Loucy (cell line): ENCODE data around the gene NXT1.

ENCODE experiments used
- EZH2phosphoT487 ChIP-seq: fragments of 200-600 bp; IDR thresholded peaks from 2 replicates; pipeline ENCODE4 v1.6.1; 2018; ENCODE audit warnings: antibody characterized with exemption, mild to moderate bottlenecking, moderate library complexity, borderline replicate concordance
- TF ChIP-seq, protein P1 (sequence below): fragments of 200-600 bp; sonication (generic); conservative IDR thresholded peaks from 2 replicates; pipeline ENCODE4 v1.5.1; 2014; ENCODE audit warnings: mild to moderate bottlenecking, antibody characterized with exemption, low read length

DNA sequence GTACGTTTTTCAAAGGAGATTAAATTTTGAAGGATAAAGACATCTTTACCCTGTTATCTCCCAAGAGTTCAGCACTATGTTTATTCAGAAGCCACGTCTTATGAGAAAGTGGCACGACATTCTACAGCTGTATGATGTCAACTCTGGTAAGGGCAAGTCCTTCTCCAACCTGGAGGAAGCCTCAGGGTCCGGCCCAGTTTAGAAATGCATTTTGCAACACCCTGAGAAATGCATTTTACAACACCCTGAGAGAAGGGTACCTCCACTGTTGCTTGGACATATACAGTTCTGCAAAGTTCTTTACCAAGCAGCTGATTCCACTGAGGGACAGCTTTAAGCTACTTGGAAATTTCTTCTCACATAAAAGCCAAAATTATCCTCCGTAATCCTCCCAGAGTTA lies 53.2 kb downstream of the NXT1 start:
- TF ChIP-seq, protein P1, sequence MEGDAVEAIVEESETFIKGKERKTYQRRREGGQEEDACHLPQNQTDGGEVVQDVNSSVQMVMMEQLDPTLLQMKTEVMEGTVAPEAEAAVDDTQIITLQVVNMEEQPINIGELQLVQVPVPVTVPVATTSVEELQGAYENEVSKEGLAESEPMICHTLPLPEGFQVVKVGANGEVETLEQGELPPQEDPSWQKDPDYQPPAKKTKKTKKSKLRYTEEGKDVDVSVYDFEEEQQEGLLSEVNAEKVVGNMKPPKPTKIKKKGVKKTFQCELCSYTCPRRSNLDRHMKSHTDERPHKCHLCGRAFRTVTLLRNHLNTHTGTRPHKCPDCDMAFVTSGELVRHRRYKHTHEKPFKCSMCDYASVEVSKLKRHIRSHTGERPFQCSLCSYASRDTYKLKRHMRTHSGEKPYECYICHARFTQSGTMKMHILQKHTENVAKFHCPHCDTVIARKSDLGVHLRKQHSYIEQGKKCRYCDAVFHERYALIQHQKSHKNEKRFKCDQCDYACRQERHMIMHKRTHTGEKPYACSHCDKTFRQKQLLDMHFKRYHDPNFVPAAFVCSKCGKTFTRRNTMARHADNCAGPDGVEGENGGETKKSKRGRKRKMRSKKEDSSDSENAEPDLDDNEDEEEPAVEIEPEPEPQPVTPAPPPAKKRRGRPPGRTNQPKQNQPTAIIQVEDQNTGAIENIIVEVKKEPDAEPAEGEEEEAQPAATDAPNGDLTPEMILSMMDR: no peak
- no peak for TF ChIP-seq EZH2phosphoT487
